Adrenal gland (tissue), 19 donors: Measurements from ENCODE around the gene SFTPA1. TPM values are rescaled to one million over a fixed set of nuclear protein-coding genes. Genes with fewer than 3 reads are reported as not detected.
"Not testable (repeated sequence)": the region's sequence is repeated elsewhere in the genome, so short reads cannot be mapped to it uniquely, and the experiment has no call there.

Source experiments
- DNase-seq, 7 donors: peaks; one replicate each; pipeline ENCODE4 v3.0.0-alpha.2; 2019 to 2020
- H3K27ac ChIP-seq, 5 donors: fragments of 200-600 bp; sonication (generic) in 4 of 5; 1 replicate in 3 of 5; 2 replicates in 2 of 5; pipeline versions ENCODE4 v1.5.1 to v1.8.0; 2016 to 2020; ENCODE audit warnings: mild to moderate bottlenecking in 1 of 5
- H3K27me3 ChIP-seq: fragments of 200-600 bp; 2 replicates; pipeline ENCODE4 v1.8.0; 2021
- H3K36me3 ChIP-seq, 2 donors: fragments of 200-600 bp; replicated peaks in 1 of 2; 1 replicate in 1 of 2; 2 replicates in 1 of 2; pipeline versions ENCODE4 v1.5.1 to v1.8.0; 2018 to 2022
- H3K4me1 ChIP-seq, 2 donors: fragments of 200-600 bp; replicated peaks in 1 of 2; 1 replicate in 1 of 2; 2 replicates in 1 of 2; pipeline versions ENCODE4 v1.5.1 to v1.8.0; 2018 to 2021
- H3K4me3 ChIP-seq, 4 donors: fragments of 200-600 bp; sonication (generic) in 3 of 4; one replicate each; pipeline ENCODE4 v1.5.1; 2016 to 2018
- H3K9me3 ChIP-seq, 3 donors: fragments of 200-600 bp; sonication (generic) in 1 of 3; replicated peaks in 1 of 3; 1 replicate in 2 of 3; 2 replicates in 1 of 3; pipeline versions ENCODE4 v1.5.1 to v1.8.0; 2016 to 2021
- CTCF ChIP-seq, 6 experiments: fragments of 450-650 bp in 4 of 6; fragments of 200-600 bp in 2 of 6; sonication (generic) in 1 of 6; IDR thresholded peaks; 1 replicate in 5 of 6; 2 replicates in 1 of 6; pipeline versions ENCODE4 v1.5.1 to v1.8.0; 2016 to 2021; ENCODE audit warnings: antibody characterized with exemption in 6 of 6, mild to moderate bottlenecking in 2 of 6, moderate library complexity in 1 of 6
- POLR2A ChIP-seq, 2 donors: fragments of 450-650 bp; IDR thresholded peaks; one replicate each; pipeline ENCODE4 v1.6.1; 2017; ENCODE audit warnings: antibody characterized with exemption in 2 of 2, mild to moderate bottlenecking in 2 of 2, moderate library complexity in 1 of 2
- WGBS, 4 donors: extraction: QIAGEN DNeasy Blood & Tissue Kit in 2 of 4; methylation state at CpG; one replicate each; pipeline versions ENCODE4 v1.1.5 to v1.1.7; 2013 to 2017; 5-methylcytosine and 5-hydroxymethylcytosine counted together
- intact Hi-C, 2 donors: fragments of 100-400 bp; cut with DNase I; formaldehyde crosslinking; loops; one replicate each; pipeline versions ENCODE4 v1.14.1 to v1.15.0; 2022 to 2023
- long read RNA-seq, 10 donors: library from polyadenylated mRNA in 3 of 10; unstranded in 2 of 10; stranded (forward) in 1 of 10; transcript quantifications; one replicate each; pipeline ENCODE4 v2.0.0 and lab custom pipeline, GENCODE V29; 2021 to 2026
- polyA plus RNA-seq, 3 donors: library from polyadenylated mRNA; stranded (reverse); fragments of 200-250 nt in 2 of 3; fragments of 350-450 nt in 1 of 3; fragmentation: Illumina TruSeq in 1 of 3; extraction: RNeasy Lipid Tissue Mini Kit (QIAGEN cat#74804) in 1 of 3; gene quantifications; one replicate each; pipeline ENCODE4 v1.2.3, GENCODE V29; 2013 to 2014
- total RNA-seq, 9 donors: library from RNA; depleted of rRNA in 4 of 9; stranded (reverse); fragments of >200 nt in 4 of 9; fragments of 120-200 nt in 1 of 9; fragmentation: NEBNext Ultra II Directional in 1 of 9; extraction: Animal tissue kit (Norgen Biotek cat#: 25700) in 1 of 9; gene quantifications; one replicate each; pipeline versions ENCODE4 v1.1.0 to v1.2.4, GENCODE V29; 2013 to 2023
- donor health status: healthy with polysubstance abuse.
- donor health status: Bipolar disorder and iron deficiency.
- donor health status: DM: yes; HTN: yes; CAD: no.
- donor health status: DM: no; HTN: no; CAD: no.
- donor health status: DM: no; HTN: no; CAD: no.
- donor health status: DM: yes; HTN: yes; CAD: no.

SFTPA1 gene
- total RNA-seq (10 to 100 TPM in 1 of 9 donors, 1 to 10 TPM in 1, under 1 TPM in 1, not detected in 6; 0.81 to 11.2 (median 6.9) TPM), polyA plus RNA-seq (under 1 TPM in 2 of 3 donors, not detected in 1; 0.09 to 0.84 TPM)
- long read RNA-seq, donor 1 = 0 reads
- long read RNA-seq, donor 2 = 0 reads
- long read RNA-seq, donor 3 = 0 reads
- long read RNA-seq, donor 4 = 0 reads
- long read RNA-seq, donor 5 = 0 reads
- long read RNA-seq, donor 6 = 0 reads
- long read RNA-seq, donor 7 = 0 reads
- long read RNA-seq, donor 8 = 0 reads
- long read RNA-seq, donor 9 = 0 reads
- long read RNA-seq, donor 10 = 0 reads

- Histone ChIP-seq H3K27me3 (no peaks in the 10 kb centered on the region), H3K4me3 (no peak within 1 kb of the TSS), H3K4me1 (no peaks in the 10 kb centered on the region), H3K27ac (no peak within 1 kb of the TSS), H3K36me3 (no peaks in the 10 kb centered on the region), H3K9me3 (no peaks in the 10 kb centered on the region)
- TF ChIP-seq CTCF (IDR thresholded peaks at IDR 0.05) = no peak
- no peak for TF ChIP-seq POLR2A (IDR thresholded peaks at IDR 0.05)
- intact Hi-C loops = no loop called here
- 65 to 80% (median 74%) methylated on average over 2 to 4 of the region's 4 CpGs for WGBS, 4 donors
- DNase-seq = no peak
Observed at GRCh38 chr10:79610601-79611191, at the start of gene SFTPA1. Gene SFTPA1, plus strand, starts transcription at chr10:79610939. Its CDS starts 887 bp downstream, at chr10:79611826.

GRCh38 chr10:79561257-79561656 is 49.5 kb upstream of the SFTPA1 start:
- intact Hi-C loops = loop anchor here (5.0 to 10.0 kb wide), 2 partner anchors 344 to 371 kb away; no protein-coding TSS in a partner anchor
- no peaks in the 10 kb centered on the region for H3K36me3 ChIP-seq
- H3K27ac ChIP-seq = no peak overlapping the region
- no peak for DNase-seq
- no peak overlapping the region for H3K4me3 ChIP-seq
- TF ChIP-seq POLR2A (IDR thresholded peaks at IDR 0.05) (no peak), CTCF (IDR thresholded peaks at IDR 0.05) (no peak)
- H3K9me3 ChIP-seq = no peaks in the 10 kb centered on the region
- WGBS, 4 donors = 55 to 79% (median 76%) methylated on average over 2 to 3 of the region's 3 CpGs
- H3K27me3 ChIP-seq = peaks cover 7% of the 10 kb centered on the region
- H3K4me1 ChIP-seq = no peaks in the 10 kb centered on the region

- H3K27ac ChIP-seq = no peak overlapping the region
- H3K4me3 ChIP-seq = no peak overlapping the region
- no peaks in the 10 kb centered on the region for H3K36me3 ChIP-seq
- no peaks in the 10 kb centered on the region for H3K4me1 ChIP-seq
- WGBS, 4 donors = 11 to 14% (median 11%) methylated on average over 13 to 17 of the region's 17 CpGs
- intact Hi-C loops = loop anchor here (5.0 to 10.0 kb wide), 2 partner anchors 343 to 370 kb away; no protein-coding TSS in a partner anchor
- DNase-seq = peak; percentile 49 to 81 (median 70)
- TF ChIP-seq POLR2A (IDR thresholded peaks at IDR 0.05) = no peak
- peak; percentile 65 to 80 (median 70) for TF ChIP-seq CTCF (IDR thresholded peaks at IDR 0.05)
- peaks cover 12% of the 10 kb centered on the region for H3K27me3 ChIP-seq
- no peaks in the 10 kb centered on the region for H3K9me3 ChIP-seq
Observed at GRCh38 chr10:79562135-79562756, 48.5 kb upstream of the SFTPA1 start.

- DNase-seq = no peak
- intact Hi-C loops = loop anchor here (5.0 to 10.0 kb wide), 2 partner anchors 341 to 369 kb away; no protein-coding TSS in a partner anchor
- no peak overlapping the region for H3K4me3 ChIP-seq
- peaks cover 18% of the 10 kb centered on the region for H3K27me3 ChIP-seq
- peaks cover 0 to under 1% (median 0%) of the 10 kb centered on the region in 3 donors for H3K9me3 ChIP-seq
- no peaks in the 10 kb centered on the region for H3K36me3 ChIP-seq
- TF ChIP-seq CTCF (IDR thresholded peaks at IDR 0.05) (no peak), POLR2A (IDR thresholded peaks at IDR 0.05) (no peak)
- WGBS, 4 donors = 48 to 60% (median 50%) methylated on average over 4 of the region's 4 CpGs
- no peak overlapping the region for H3K27ac ChIP-seq
- no peaks in the 10 kb centered on the region for H3K4me1 ChIP-seq
Observed at GRCh38 chr10:79563426-79563825, 47.3 kb upstream of the SFTPA1 start.

- H3K4me3 ChIP-seq, H3K4me1 ChIP-seq, intact Hi-C loops, H3K36me3 ChIP-seq, DNase-seq, H3K27ac ChIP-seq, H3K9me3 ChIP-seq: not testable (repeated sequence)
- peaks cover 17% of the 10 kb centered on the region for H3K27me3 ChIP-seq
- 67 to 80% (median 76%) methylated on average over 4 to 6 of the region's 6 CpGs for WGBS, 4 donors
Observed at GRCh38 chr10:79570624-79571023, 40.1 kb upstream of the SFTPA1 start.
